Myocyte (in vitro differentiated cells): ENCODE measurements around the gene PGAM2. TPM values are rescaled to one million over a fixed set of nuclear protein-coding genes. Genes with fewer than 3 reads are reported as not detected.
A peak's percentile ranks its signal among the peaks of the same experiment; 100 is the strongest.

Experiments
- DNase-seq: peaks from one replicate; pipeline ENCODE4 v3.0.0-alpha.2; 2012; ENCODE audit warnings: low read depth
- total RNA-seq: library from RNA; depleted of rRNA; stranded (reverse); fragments of >200 nt; gene quantifications from 2 replicates; pipeline ENCODE4 v1.2.3, GENCODE V29; 2014

Gene PGAM2
- total RNA-seq, 1 donor from 2014 or later, result 81.2 TPM

- DNase-seq, result no peak
Observed at GRCh38 chr7:44067064-44067951, 1.9 kb upstream of the PGAM2 start.

GRCh38 chr7:44066494-44067063 lies 1.2 kb upstream of the PGAM2 start:
- DNase-seq, result no peak

- no peak for DNase-seq
Observed at GRCh38 chr7:44066111-44066460, 719 bp upstream of the PGAM2 start.

GRCh38 chr7:44064791-44065430 lies 456 bp downstream of the PGAM2 start:
- DNase-seq, result no peak

DNA sequence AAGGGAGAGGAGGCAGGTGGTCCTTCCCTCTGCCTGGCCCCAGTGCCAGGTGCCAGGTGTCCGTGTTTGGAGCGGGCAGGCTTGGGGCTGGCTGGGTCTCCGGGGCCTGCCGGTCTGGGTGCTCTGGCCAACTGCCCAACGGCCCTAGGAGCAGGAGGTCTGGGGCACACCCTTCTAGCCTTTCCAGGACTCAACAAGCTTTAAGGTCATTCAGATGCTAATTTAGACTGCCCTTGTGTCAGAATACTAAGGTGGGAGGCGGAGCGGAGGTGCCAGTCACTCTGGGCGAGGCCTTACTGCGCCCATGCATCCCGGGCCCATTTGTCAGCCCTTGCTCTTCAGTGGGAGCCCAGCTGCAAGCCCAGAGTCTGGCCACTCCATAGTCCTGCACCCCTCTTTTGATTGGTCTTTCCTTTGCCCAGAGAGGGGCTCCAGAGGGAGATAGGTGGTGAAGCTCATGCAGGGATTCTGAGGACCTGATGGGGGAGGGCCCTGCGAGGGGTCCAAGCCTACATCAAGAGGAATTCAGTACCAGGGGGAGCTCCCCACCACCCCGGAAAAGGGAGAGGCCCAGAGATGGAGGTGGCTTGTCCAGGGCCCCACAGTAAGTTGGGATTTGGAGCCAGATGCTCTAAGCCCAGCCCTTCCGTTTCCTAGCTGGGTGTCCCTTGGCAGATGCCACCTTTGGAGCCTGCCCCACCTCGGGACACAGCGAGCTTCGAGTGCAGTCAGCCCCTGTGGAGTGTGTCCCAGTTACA lies 1.3 kb downstream of the PGAM2 start:
- DNase-seq, result no peak

DNA sequence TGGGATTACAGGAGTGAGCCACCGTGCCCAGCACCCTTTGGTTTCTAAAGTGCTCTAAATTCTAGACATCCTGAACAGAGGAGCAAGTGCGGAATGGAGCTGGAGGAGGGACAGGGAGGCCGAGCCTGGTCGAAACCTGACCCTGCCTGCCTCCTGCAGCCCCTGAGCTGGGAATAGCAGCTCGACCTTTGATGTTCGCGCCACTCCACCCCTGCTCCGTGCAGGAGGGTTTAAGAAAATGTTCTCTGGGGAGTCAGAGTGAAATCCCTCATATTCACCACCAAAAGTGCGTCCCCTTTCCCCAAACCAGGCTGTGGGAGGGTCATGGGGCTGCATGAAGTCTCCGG lies 1.8 kb downstream of the PGAM2 start:
- DNase-seq, result no peak

- DNase-seq, result peak; percentile 89
Observed at GRCh38 chr7:44062903-44063295, 2.5 kb downstream of the PGAM2 start.

- no peak for DNase-seq
Observed at GRCh38 chr7:44062180-44062902, 3.0 kb downstream of the PGAM2 start.

- DNase-seq, result no peak
Observed at GRCh38 chr7:44061645-44062179, 3.7 kb downstream of the PGAM2 start.

DNA sequence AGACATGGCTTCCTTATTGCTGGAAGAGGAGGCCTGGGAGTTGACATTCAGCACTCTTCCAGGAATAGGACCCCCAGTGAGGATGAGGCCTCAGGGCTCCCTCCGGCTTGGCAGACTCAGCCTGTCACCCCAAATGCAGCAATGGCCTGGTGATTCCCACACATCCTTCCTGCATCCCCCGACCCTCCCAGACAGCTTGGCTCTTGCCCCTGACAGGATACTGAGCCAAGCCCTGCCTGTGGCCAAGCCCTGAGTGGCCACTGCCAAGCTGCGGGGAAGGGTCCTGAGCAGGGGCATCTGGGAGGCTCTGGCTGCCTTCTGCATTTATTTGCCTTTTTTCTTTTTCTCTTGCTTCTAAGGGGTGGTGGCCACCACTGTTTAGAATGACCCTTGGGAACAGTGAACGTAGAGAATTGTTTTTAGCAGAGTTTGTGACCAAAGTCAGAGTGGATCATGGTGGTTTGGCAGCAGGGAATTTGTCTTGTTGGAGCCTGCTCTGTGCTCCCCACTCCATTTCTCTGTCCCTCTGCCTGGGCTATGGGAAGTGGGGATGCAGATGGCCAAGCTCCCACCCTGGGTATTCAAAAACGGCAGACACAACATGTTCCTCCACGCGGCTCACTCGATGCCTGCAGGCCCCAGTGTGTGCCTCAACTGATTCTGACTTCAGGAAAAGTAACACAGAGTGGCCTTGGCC lies 4.3 kb downstream of the PGAM2 start:
- no peak for DNase-seq

GRCh38 chr7:44060091-44060947 lies 5.0 kb downstream of the PGAM2 start:
- no peak for DNase-seq

GRCh38 chr7:44059219-44060090 lies 5.9 kb downstream of the PGAM2 start:
- DNase-seq, result no peak

GRCh38 chr7:44058759-44059218 lies 6.6 kb downstream of the PGAM2 start:
- no peak for DNase-seq

DNA sequence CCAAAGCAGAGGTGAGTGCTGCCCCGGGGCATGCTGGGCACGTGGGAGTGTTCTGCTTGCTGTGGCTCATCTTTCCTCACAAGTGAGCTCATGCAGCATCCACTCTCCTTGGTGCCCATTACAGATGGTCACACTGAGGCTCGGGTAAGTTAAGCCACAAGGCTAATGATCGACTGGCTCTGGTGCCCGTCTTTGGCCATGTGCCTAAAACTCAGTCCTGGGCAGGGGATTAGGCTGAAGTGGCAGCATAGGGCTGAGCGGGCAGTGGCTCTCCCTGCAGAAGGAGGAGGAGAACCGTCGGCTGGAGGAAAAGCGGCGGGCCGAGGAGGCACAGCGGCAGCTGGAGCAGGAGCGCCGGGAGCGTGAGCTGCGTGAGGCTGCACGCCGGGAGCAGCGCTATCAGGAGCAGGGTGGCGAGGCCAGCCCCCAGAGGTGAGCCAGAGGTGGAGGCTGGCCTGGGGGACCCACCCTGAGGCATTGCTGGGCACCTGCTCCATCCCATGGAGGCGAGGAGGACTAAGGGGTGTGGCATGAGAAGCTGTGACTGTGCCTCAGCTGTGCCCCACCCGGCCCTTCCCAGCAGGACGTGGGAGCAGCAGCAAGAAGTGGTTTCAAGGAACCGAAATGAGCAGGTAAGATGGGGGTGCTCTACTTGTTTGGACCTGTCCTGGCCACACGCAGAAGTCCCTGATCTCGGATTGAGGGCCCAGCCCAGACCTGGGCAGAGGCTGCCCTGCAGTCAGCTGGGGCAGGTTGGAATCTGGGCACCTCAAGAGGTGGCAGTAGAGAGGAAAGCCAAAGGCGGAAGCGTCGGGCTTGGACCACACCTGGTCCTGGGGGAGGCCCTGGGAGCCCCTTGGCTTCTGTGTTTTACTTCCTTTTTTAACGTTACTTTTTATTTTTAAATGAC lies 7.3 kb downstream of the PGAM2 start:
- no peak for DNase-seq

DNA sequence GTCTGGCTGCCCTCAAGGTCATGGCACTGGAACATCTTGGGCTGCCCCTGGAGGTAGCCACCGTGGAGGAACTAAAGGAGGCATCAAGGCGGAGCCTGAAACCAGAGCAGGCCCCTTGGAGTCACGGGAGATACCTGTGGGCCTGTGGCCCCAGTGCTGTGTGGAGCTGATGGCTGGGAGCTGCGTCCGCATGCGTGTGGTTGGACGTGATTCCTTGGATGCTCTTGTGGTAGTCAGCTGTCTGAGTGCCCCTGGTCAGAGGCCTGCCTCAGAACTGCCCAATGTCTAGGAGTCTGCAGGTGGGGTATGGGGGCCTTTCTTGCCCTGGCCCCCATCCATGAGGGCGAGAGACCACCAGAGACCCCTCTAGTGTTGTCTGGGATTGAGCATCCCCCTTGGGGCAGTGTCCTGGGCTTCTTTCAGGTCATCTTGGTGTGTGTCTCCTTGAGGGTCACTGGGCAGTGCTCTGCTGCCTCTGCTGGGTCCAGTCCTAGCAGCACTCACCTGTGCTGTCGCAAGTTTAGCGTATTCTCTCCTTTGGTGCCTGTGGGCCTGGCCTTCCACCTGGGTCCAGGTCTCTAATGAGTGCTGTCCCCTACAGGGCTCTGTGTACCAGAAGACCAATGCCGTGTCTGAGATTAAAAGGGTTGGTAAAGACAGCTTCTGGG lies 8.1 kb downstream of the PGAM2 start:
- no peak for DNase-seq

DNA sequence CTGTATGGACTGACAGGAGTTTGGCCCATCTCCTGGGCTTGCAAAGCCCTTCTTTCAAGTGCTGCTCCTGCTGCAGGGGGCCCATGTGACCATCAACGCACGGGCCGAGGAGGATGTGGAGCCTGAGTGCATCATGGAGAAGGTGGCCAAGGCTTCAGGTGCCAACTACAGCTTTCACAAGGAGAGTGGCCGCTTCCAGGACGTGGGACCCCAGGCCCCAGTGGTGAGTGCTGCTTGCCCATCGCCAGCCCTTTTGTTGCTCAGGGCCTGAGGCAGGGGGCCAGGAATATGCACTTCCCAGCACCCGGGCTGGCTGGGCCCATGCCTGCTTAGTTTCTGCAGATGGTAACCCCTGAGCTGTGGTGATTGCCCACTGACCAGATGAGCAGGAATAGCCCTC lies 8.7 kb downstream of the PGAM2 start:
- DNase-seq, result no peak
